Trophoblast cell (in vitro differentiated cells and primary cell): ENCODE data around the gene MTPN.

Experiments used
- DNase-seq, 2 donors: peaks; one replicate each; pipeline ENCODE4 v3.0.0-alpha.2; 2016
- H2AFZ ChIP-seq: 2 replicates; pipeline ENCODE4 v1.6.1; 2013; ENCODE audit warnings: low read length, moderate library complexity, mild to moderate bottlenecking; ENCODE audit not compliant: insufficient read depth, poor library complexity
- H2AK5ac ChIP-seq: 2 replicates; pipeline ENCODE4 v1.6.1; 2013; ENCODE audit warnings: mild to moderate bottlenecking, low read length
- H2BK120ac ChIP-seq: 2 replicates; pipeline ENCODE4 v1.6.1; 2013; ENCODE audit warnings: low read length, mild to moderate bottlenecking, moderate library complexity; ENCODE audit not compliant: insufficient read depth, poor library complexity
- H2BK12ac ChIP-seq: 2 replicates; pipeline ENCODE4 v1.6.1; 2013; ENCODE audit warnings: mild to moderate bottlenecking, low read length, moderate library complexity
- H2BK5ac ChIP-seq: 2 replicates; pipeline ENCODE4 v1.6.1; 2013; ENCODE audit warnings: low read length, low read depth, moderate library complexity, mild to moderate bottlenecking; ENCODE audit not compliant: poor library complexity
- H3K14ac ChIP-seq: 2 replicates; pipeline ENCODE4 v1.6.1; 2013; ENCODE audit warnings: mild to moderate bottlenecking, low read length
- H3K18ac ChIP-seq: 2 replicates; pipeline ENCODE4 v1.6.1; 2013; ENCODE audit warnings: mild to moderate bottlenecking, low read length
- H3K23ac ChIP-seq: 2 replicates; pipeline ENCODE4 v1.6.1; 2013; ENCODE audit warnings: low read length
- H3K27ac ChIP-seq: 2 replicates; pipeline ENCODE4 v1.5.1; 2013; ENCODE audit warnings: low read depth, mild to moderate bottlenecking, inconsistent platforms, low read length, moderate library complexity
- H3K27me3 ChIP-seq: 2 replicates; pipeline ENCODE4 v1.6.1; 2013; ENCODE audit warnings: inconsistent platforms, mild to moderate bottlenecking, low read length, moderate library complexity; ENCODE audit not compliant: insufficient read depth
- H3K36me3 ChIP-seq, 2 experiments: 1 replicate in 1 of 2; 2 replicates in 1 of 2; pipeline ENCODE4 v1.6.1; 2013; ENCODE audit warnings: low read length in 2 of 2, mild to moderate bottlenecking in 2 of 2, moderate library complexity in 1 of 2; ENCODE audit not compliant: insufficient read depth in 2 of 2, control insufficient read depth in 1 of 2
- H3K4ac ChIP-seq: 2 replicates; pipeline ENCODE4 v1.6.1; 2013; ENCODE audit warnings: low read depth, mild to moderate bottlenecking, low read length, moderate library complexity
- H3K4me1 ChIP-seq, 2 experiments: 1 replicate in 1 of 2; 2 replicates in 1 of 2; pipeline ENCODE4 v1.6.1; 2013; ENCODE audit warnings: low read length in 2 of 2, mild to moderate bottlenecking in 2 of 2, moderate library complexity in 1 of 2; ENCODE audit not compliant: insufficient read depth in 2 of 2, control insufficient read depth in 1 of 2
- H3K4me2 ChIP-seq: 2 replicates; pipeline ENCODE4 v1.6.1; 2013; ENCODE audit warnings: inconsistent platforms, mild to moderate bottlenecking, low read length, moderate library complexity
- H3K4me3 ChIP-seq: 2 replicates; pipeline ENCODE4 v1.5.1; 2013; ENCODE audit warnings: mild to moderate bottlenecking, low read depth, low read length, inconsistent platforms
- H3K79me1 ChIP-seq: one replicate; pipeline ENCODE4 v1.6.1; 2013; ENCODE audit warnings: low read length
- H3K79me2 ChIP-seq: 2 replicates; pipeline ENCODE4 v1.6.1; 2013; ENCODE audit warnings: low read length, mild to moderate bottlenecking; ENCODE audit not compliant: control insufficient read depth, insufficient read depth, poor library complexity
- H3K9ac ChIP-seq: 2 replicates; pipeline ENCODE4 v1.6.1; 2013; ENCODE audit warnings: mild to moderate bottlenecking, low read length
- H3K9me3 ChIP-seq: 2 replicates; pipeline ENCODE4 v1.6.1; 2013; ENCODE audit warnings: low read depth, mild to moderate bottlenecking, control low read depth, inconsistent platforms, low read length; ENCODE audit not compliant: insufficient read depth
- H4K12ac ChIP-seq: 2 replicates; pipeline ENCODE4 v1.6.1; 2013; ENCODE audit warnings: low read depth, mild to moderate bottlenecking, low read length, moderate library complexity
- H4K8ac ChIP-seq: 2 replicates; pipeline ENCODE4 v1.6.1; 2013; ENCODE audit warnings: low read depth, mild to moderate bottlenecking, low read length, moderate library complexity
- H4K91ac ChIP-seq: one replicate; pipeline ENCODE4 v1.6.1; 2013; ENCODE audit warnings: low read depth, mild to moderate bottlenecking, low read length, moderate library complexity
- WGBS: extraction: QIAGEN DNeasy Blood & Tissue Kit; methylation state at CpG from one replicate; pipeline ENCODE4 v1.1.7; 2013; ENCODE audit warnings: missing lambda C conversion rate; ENCODE audit not compliant: insufficient read length, insufficient coverage; ENCODE audit errors: extremely low coverage; 5-methylcytosine and 5-hydroxymethylcytosine counted together

The MTPN gene

DNA sequence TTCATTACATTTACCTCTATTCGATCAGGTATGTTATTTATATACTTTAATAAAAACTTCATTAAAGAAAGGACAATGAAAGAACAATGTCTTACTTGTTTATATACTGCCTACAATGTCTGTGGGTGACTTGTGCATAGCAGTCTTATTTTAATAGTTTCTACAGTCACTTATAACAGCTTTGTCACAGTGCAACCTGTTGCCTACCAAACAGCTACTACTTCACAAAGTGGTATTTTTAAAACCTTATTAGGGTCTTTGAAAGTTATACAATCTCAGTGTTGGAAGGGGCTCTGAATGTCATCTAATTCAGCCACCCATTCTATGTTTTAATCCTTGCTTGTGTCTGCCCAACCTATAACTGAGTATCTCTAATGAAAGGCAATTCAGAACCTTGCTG, 19.0 kb downstream of the MTPN start:
- no peak overlapping the region for H4K91ac ChIP-seq
- no peak overlapping the region for H3K4me3 ChIP-seq
- H4K12ac ChIP-seq, result no peak overlapping the region
- H2BK12ac ChIP-seq, result no peak overlapping the region
- H3K4me2 ChIP-seq, result no peak overlapping the region
- no peak overlapping the region for H3K23ac ChIP-seq
- H2BK5ac ChIP-seq, result no peak overlapping the region
- no peak overlapping the region for H4K8ac ChIP-seq
- peaks cover 0 to 1% of the 10 kb centered on the region in 2 experiments for H3K36me3 ChIP-seq
- no peaks in the 10 kb centered on the region for H3K4me1 ChIP-seq
- no peak overlapping the region for H3K27ac ChIP-seq
- H3K27me3 ChIP-seq, result no peaks in the 10 kb centered on the region
- H3K9me3 ChIP-seq, result no peaks in the 10 kb centered on the region
- H2AFZ ChIP-seq, result no peak overlapping the region
- no CpG with 5 or more reads among the region's 1 CpG for WGBS
- H3K79me2 ChIP-seq, result no peaks in the 10 kb centered on the region
- H3K79me1 ChIP-seq, result no peaks in the 10 kb centered on the region
- H2AK5ac ChIP-seq, result no peak overlapping the region
- no peak overlapping the region for H3K18ac ChIP-seq
- no peak overlapping the region for H3K14ac ChIP-seq
- no peak for DNase-seq
- H2BK120ac ChIP-seq, result no peak overlapping the region
- H3K4ac ChIP-seq, result no peak overlapping the region
- no peak overlapping the region for H3K9ac ChIP-seq

DNA sequence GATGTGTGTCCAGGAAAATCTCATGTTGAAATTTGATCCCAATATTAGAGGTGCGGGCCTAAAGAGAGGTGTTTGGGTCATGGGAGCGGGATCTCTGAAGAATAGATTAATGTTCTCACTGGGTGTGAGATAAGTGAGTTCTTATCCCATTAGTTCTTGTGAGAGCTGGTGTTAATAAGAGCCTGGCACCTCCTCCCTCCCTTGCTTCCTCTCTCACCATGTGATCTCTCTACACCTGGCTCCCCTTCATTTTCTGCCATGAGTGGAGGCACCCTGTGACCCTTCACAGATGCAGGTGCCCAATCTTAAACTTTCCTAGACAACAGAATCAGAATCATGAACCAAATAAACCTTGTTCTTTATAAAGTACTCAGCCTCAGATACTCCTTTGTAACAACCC, 19.5 kb downstream of the MTPN start:
- H3K4me3 ChIP-seq, result no peak overlapping the region
- no peaks in the 10 kb centered on the region for H3K4me1 ChIP-seq
- H3K23ac ChIP-seq, result no peak overlapping the region
- no peak overlapping the region for H2BK5ac ChIP-seq
- no peaks in the 10 kb centered on the region for H3K79me2 ChIP-seq
- H2AK5ac ChIP-seq, result no peak overlapping the region
- no peak overlapping the region for H3K4me2 ChIP-seq
- no peak overlapping the region for H3K27ac ChIP-seq
- H4K12ac ChIP-seq, result no peak overlapping the region
- H3K36me3 ChIP-seq, result peaks cover 1 to 2% of the 10 kb centered on the region in 2 experiments
- no peak overlapping the region for H2BK12ac ChIP-seq
- H2BK120ac ChIP-seq, result no peak overlapping the region
- WGBS, result no CpG with 5 or more reads among the region's 2 CpGs
- H3K18ac ChIP-seq, result no peak overlapping the region
- no peaks in the 10 kb centered on the region for H3K9me3 ChIP-seq
- H3K27me3 ChIP-seq, result no peaks in the 10 kb centered on the region
- no peaks in the 10 kb centered on the region for H3K79me1 ChIP-seq
- no peak overlapping the region for H4K8ac ChIP-seq
- no peak for DNase-seq
- no peak overlapping the region for H3K14ac ChIP-seq
- H4K91ac ChIP-seq, result no peak overlapping the region
- no peak overlapping the region for H2AFZ ChIP-seq
- H3K4ac ChIP-seq, result no peak overlapping the region
- H3K9ac ChIP-seq, result no peak overlapping the region

DNA sequence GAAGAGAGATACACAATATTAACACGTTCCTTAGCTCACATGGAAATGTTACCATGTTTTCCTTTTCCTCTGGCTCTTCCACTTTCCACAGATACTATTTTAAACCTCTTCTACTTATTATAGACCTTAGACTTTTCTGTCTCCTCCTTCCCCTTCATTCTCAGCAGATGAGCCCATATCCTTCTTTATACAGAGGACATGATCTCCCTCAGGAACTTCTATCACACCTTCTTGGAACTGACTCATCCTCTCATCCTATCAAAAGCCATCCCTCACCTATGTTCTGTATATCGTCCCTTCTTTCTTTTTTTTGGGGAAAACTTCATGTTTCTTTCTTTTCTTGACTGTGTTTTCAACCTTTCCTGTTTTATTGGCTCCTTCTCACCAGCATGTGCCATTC, 20.8 kb downstream of the MTPN start:
- no peak overlapping the region for H3K4me2 ChIP-seq
- H2AK5ac ChIP-seq, result no peak overlapping the region
- no peaks in the 10 kb centered on the region for H3K79me1 ChIP-seq
- H4K91ac ChIP-seq, result no peak overlapping the region
- DNase-seq, result no peak
- H3K79me2 ChIP-seq, result no peaks in the 10 kb centered on the region
- H3K36me3 ChIP-seq, result peaks cover 1 to 2% of the 10 kb centered on the region in 2 experiments
- no peak overlapping the region for H3K4ac ChIP-seq
- H4K12ac ChIP-seq, result no peak overlapping the region
- no peak overlapping the region for H2BK5ac ChIP-seq
- H3K9me3 ChIP-seq, result no peaks in the 10 kb centered on the region
- no peak overlapping the region for H3K14ac ChIP-seq
- H3K27ac ChIP-seq, result no peak overlapping the region
- H3K23ac ChIP-seq, result no peak overlapping the region
- H3K9ac ChIP-seq, result no peak overlapping the region
- H2BK120ac ChIP-seq, result no peak overlapping the region
- H3K4me3 ChIP-seq, result no peak overlapping the region
- H3K18ac ChIP-seq, result no peak overlapping the region
- no peaks in the 10 kb centered on the region for H3K27me3 ChIP-seq
- H4K8ac ChIP-seq, result no peak overlapping the region
- H3K4me1 ChIP-seq, result no peaks in the 10 kb centered on the region
- WGBS, result no CpG with 5 or more reads among the region's 2 CpGs
- no peak overlapping the region for H2AFZ ChIP-seq
- no peak overlapping the region for H2BK12ac ChIP-seq

DNA sequence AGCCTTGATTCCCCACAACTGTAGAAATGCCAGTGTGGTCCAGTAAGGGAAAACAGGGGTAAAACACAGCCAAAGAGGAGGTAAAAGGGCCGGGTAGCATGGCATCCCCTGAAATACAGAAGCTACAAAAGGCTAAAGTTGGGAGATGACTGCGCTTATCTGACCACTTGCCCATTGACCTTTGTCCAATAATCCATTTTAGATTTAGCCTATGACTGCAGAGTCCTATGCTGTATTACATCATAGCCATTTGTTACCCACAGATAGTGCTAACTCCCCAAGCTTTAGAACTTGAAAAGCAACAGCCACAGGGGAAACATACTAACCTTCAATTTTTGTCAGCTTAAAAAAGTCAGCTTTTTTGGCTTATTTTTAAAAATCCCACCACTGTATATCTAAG, 26.2 kb downstream of the MTPN start:
- Histone ChIP-seq H2AFZ (no peak overlapping the region), H2BK12ac (no peak overlapping the region), H3K4me2 (no peak overlapping the region), H4K8ac (no peak overlapping the region), H3K27me3 (no peaks in the 10 kb centered on the region), H3K4me3 (no peak overlapping the region), H3K4me1 (no peaks in the 10 kb centered on the region), H3K9me3 (no peaks in the 10 kb centered on the region), H3K14ac (no peak overlapping the region), H3K27ac (no peak overlapping the region), H3K9ac (no peak overlapping the region), H2BK120ac (no peak overlapping the region), H3K18ac (no peak overlapping the region), H3K79me2 (no peaks in the 10 kb centered on the region), H2BK5ac (no peak overlapping the region), H3K4ac (no peak overlapping the region), H3K79me1 (no peaks in the 10 kb centered on the region), H2AK5ac (no peak overlapping the region), H4K12ac (no peak overlapping the region), H3K23ac (no peak overlapping the region), H4K91ac (no peak overlapping the region), H3K36me3 (peaks cover 1 to 9% of the 10 kb centered on the region in 2 experiments)
- no CpG with 5 or more reads among the region's 2 CpGs for WGBS
- DNase-seq, result no peak
